Glomerular endothelial cell (primary cell): Measurements from ENCODE around the gene DDX25. TPM values are rescaled to one million over a fixed set of nuclear protein-coding genes. Genes with fewer than 3 reads are reported as not detected.

Experiments used
- DNase-seq: peaks from one replicate; pipeline ENCODE4 v3.0.0-alpha.2; 2011; ENCODE audit warnings: low read depth, low spot score; ENCODE audit errors: extremely low read depth
- total RNA-seq: library from RNA; depleted of rRNA; stranded (reverse); fragments of >200 nt; gene quantifications from 2 replicates; pipeline ENCODE4 v1.2.3, GENCODE V29; 2015

DDX25 gene
- total RNA-seq, 1 donor from 2014 or later = not detected

- no peak for DNase-seq
These were observed 28.9 kb downstream of the DDX25 start for GRCh38 chr11:125933030-125933813.

GRCh38 chr11:125934473-125934872, 30.2 kb downstream of the DDX25 start:
- no peak for DNase-seq

- no peak for DNase-seq
These were observed 30.7 kb downstream of the DDX25 start for GRCh38 chr11:125935056-125935455.

- DNase-seq = no peak
These were observed 31.4 kb downstream of the DDX25 start for GRCh38 chr11:125935618-125936199.

- DNase-seq = no peak
These were observed 34.1 kb downstream of the DDX25 start for GRCh38 chr11:125938418-125938817.

- DNase-seq = no peak
These were observed 34.8 kb downstream of the DDX25 start for GRCh38 chr11:125939081-125939521.

- DNase-seq = no peak
These were observed 35.8 kb downstream of the DDX25 start for GRCh38 chr11:125940145-125940544.

- DNase-seq = no peak
These were observed 36.9 kb downstream of the DDX25 start for GRCh38 chr11:125941267-125941618.

- no peak for DNase-seq
These were observed 37.6 kb downstream of the DDX25 start for GRCh38 chr11:125941619-125942611.

- no peak for DNase-seq
These were observed 38.6 kb downstream of the DDX25 start for GRCh38 chr11:125942771-125943428.

GRCh38 chr11:125943661-125944349, 39.5 kb downstream of the DDX25 start:
- no peak for DNase-seq

- DNase-seq = no peak
These were observed 40.2 kb downstream of the DDX25 start for GRCh38 chr11:125944350-125945010.

- DNase-seq = no peak
These were observed 40.9 kb downstream of the DDX25 start for GRCh38 chr11:125945011-125945796.

GRCh38 chr11:125945797-125946520, 41.7 kb downstream of the DDX25 start, which contains the start of gene VSIG10L2:
VSIG10L2 (plus strand) TSS chr11:125946044; CDS start chr11:125946056, 12 bp downstream.
- DNase-seq = no peak

- no peak for DNase-seq
These were observed 42.6 kb downstream of the DDX25 start for GRCh38 chr11:125946712-125947418.

- no peak for DNase-seq
These were observed 43.3 kb downstream of the DDX25 start for GRCh38 chr11:125947419-125948277.
